HG02610 (cell line): ENCODE results near the gene DNM3.

Source experiments
- ATAC-seq: cut with Tn5 transposase; IDR thresholded peaks from one replicate; pipeline ENCODE4 v1.9.1; 2021; ENCODE audit warnings: mild to moderate bottlenecking, moderate library complexity; ENCODE audit not compliant: unreplicated experiment

Gene DNM3

GRCh38 chr1:172162236-172162635 is 320.9 kb downstream of the DNM3 start:
- ATAC-seq = no peak

DNA sequence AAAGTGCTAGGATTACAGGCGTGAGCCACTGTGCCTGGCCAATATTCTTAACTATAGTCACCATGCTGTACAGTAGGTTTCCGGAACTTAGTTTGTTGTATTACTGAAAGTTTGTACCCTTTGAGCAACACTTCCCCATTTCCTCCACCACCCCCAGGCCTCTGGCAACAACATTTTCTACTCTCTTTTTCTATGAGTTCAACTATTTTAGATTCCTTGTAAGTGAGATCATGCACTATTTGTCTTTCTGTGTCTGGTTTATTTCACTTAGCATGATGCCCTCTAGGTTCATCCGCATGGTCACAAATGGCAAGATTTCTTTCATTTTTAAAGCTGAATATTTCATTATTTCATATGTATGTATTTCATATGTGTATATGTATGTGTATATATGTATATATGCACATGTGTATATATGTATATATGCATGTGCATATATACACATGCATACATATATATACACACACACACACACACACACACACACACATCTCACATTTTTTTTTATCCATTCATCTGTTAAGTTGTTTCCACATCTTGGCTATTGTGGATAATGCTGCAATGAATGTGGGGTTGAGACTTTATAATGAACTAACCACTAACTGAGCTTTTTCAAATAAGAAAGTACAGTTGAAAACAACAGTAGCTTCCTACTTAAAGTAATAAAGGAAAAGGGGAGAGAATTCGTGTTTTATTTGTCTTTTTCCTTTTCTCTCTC is 322.4 kb downstream of the DNM3 start:
- ATAC-seq = no peak

DNA sequence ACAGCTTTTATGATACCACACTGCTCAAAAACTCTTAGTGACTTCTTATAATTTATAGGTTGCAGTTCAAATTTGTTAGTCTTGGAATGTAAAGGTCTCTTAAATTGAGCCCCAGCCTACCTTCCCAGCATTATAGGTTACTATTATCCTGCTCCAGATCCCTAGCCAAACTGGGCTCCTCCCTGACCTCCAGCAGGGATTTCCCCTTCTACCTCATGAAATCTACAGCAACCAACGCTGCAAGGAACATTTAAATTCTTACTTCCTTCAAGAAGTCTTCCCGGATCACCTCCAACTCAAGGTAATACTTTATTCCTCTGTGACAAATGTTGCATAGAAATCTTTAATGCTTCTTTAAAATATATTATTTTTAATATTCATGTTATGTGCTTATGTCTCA is 324.1 kb downstream of the DNM3 start:
- ATAC-seq = no peak

- ATAC-seq = no peak
Measured at GRCh38 chr1:172167796-172168596, 326.7 kb downstream of the DNM3 start.

DNA sequence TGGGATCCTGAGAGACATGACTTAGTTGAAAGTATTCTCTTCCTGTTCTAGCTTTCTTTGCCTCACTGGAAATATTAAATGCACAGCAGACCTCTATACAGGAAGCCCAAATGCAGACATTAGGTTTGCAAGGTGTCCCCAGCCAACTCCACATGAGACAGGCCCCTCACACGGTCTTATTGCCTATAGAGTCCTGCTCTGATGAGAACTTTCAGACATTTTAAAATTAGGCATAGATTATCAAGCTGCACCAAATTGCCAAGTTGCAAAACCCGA is 327.2 kb downstream of the DNM3 start:
- no peak for ATAC-seq

DNA sequence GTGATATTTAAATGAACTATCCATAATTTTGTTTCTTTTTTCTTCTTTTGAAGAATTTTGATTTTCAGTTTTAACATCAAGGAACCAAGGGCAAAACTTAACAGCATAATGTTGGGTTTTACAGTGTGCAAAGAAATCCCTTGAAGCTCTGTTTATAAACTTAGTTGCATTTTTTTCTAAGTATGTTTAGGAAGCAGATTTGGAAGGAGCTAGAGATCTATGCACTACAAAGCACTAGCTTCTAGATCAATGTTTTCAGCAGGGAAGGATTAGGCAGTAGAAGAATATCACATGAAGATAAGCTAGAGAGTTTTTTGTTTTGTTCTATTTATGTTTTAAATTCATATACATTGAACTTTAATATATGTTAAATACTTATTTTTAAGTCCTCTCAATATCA is 328.5 kb downstream of the DNM3 start:
- ATAC-seq = no peak

DNA sequence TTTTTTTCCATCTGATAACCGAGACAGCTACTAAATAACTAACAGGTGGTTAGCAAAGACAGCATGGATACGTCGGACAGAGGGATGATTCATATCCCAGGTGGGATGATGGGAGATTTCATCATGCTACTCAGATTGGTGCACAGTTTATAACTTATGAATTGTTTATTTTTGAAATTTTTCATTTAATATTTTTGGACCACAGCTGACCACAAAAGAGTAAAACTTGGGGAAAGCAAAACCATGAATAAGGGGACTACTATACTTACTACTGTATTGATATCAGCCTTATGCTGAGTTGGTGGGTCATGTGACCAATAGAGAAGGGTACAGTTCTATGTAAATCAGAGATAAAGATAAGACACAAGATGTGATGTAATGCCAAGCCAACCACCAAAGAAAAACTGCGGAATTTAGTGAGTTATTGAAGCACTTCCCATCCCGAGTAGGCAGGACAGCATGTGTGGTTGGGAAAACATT is 331.1 kb downstream of the DNM3 start:
- no peak for ATAC-seq

DNA sequence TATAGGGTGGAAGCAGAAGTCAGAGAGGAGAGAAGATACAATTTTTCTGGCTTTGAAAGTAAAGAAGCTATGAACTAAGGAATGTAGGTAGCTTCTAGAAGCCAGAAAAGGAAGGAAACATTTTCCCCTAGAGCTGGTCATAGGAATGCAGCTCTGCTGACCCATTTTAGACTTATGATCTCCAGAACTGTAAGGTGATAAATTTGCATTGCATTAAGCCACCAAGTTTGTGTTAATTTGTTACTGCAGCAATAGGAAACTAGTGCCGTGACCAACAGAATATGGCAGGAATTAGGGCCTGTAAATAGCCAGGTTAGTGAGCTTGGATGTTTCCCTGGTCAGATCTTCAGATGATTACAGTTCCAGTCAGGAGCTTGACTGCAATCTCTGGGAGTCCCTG is 334.9 kb downstream of the DNM3 start:
- no peak for ATAC-seq

GRCh38 chr1:172177849-172178248 is 336.6 kb downstream of the DNM3 start:
- ATAC-seq = no peak

GRCh38 chr1:172178886-172179285 is 337.6 kb downstream of the DNM3 start:
- no peak for ATAC-seq

GRCh38 chr1:172179918-172180317 is 338.6 kb downstream of the DNM3 start:
- ATAC-seq = no peak

DNA sequence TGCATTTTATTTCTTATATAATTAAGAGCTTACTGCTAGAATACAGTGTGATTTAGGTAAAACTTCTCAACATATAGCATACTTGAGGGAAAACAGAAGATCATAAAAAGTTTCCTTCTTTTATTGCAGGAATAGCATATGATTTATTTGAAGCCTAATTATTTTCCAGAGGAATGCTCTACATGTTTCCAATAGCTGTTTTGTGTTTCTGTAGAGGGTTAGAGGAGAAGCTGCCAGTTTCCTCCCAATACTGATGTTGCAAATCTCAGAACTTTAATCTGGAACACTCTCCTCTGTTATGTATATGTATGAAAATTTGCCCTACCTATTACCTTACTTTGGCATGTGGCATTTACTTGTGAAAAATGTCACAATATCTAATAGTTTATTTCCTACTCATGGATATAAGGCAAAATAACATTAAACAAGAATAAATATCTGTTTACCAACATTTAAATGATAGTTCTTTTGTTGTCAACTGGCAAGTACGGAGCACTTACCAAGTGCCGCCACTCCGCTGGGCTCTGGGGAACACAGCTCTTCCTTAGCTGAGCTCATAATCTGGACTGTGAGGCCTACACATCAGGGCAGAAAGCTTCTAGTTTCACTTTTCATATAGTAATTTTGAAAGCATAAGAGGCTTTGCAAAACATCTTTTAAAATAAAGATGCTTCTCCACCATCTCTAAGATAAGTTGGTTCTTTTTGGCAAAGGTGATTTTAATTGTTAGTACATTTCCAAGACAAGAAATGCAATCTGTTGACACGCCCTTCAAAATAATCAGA is 339.4 kb downstream of the DNM3 start:
- ATAC-seq = peak; percentile 55

DNA sequence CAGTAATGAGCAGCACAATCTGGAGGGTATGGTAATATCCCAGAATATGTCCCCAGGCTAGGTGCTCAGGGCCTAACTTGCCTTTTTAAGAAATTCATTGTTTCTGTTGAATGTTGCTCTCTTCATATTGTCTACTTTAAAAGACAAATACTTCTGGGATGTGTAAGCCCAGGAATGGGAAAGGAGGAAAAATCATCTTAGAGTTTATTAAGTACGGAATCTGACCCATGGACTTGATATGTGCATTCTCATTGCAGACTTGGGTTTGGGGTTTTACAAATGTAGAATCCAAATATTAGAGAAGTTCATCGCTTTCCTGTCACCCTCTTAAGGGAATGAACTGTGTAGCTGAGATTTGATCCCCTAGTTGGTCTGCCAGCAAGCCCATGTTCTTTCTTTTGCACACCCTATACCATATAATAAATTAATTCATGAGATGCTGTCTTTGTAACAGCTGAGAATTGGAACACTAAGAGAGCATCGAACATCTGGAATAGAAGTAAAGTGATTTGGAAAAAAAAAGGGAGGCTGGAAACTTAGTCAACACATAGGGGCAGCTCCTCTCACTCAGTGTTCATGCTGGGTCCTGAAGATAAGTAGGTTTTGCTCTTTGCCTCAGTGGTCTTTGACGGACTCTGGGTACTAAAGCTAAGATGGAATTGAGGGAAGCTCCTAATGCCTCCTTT is 343.4 kb downstream of the DNM3 start:
- no peak for ATAC-seq

DNA sequence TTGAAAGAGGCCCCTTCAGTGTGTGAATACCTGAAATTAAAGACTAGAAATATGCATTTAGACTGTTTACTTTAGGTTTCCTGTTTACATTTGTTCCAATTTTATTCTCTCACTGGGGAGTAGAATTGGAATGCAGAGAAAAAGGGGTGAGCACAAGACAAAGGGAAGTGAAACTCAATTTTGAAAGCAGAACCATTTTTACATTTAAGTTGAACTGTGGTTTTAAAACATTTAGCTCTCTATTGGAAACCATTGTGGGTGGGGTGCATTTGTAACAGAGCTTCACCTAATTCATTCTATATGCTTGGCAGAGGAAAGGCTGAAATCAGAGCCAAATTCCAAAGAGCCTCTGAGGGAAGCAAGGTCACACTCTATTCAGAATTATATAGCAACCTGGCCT is 343.9 kb downstream of the DNM3 start:
- peak; percentile 44 for ATAC-seq

DNA sequence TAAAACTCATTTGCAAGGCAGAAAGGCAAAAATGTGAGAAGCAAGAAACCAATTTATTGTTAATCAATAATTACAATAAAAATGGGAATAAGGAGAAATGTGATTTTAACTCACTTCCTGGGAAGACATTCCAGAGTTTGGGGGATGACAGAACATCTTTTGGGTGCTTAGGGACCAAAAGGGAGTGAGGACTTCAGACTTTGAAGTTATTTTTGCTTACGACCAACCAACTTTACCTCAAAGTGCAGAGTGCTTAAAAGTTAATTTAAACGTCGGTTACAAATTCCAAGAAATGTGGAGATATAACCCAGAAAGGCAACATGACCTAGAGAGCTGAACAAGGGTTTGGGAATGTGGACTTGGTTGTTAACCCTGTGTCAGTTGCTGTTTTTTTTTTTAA is 344.7 kb downstream of the DNM3 start:
- no peak for ATAC-seq

- no peak for ATAC-seq
Measured at GRCh38 chr1:172201572-172201971, 360.3 kb downstream of the DNM3 start.

DNA sequence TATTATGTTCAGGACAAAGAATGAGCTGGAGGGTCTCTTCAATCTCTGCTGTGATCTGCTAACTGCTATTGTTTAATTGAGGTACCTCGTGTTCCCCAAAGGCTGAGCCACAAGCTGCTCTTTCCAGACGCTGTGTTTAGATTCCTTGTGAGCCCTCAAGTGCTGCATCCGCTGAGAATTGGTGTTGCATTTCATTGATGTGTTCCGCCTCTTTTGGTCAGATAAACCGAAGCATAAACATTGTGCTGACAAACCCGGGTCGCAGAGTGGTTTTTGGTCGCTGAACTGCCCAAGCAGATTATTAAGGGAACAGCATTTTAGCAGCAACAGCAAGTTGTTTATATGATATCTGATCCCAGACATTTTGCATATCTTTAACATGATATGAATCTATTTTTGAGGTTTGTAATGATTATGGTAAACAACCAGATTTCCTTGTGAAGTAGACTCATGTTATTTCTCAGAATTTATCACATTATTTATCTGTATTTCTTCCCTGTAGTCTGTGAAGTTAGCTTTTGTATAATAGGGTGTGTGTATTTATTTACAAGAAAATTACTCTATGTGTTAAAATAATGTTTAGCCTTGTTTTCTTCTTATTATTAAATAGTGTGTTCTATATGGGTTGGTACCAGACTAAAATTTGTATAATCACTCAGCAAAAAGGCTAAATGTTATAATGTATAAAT is 362.0 kb downstream of the DNM3 start:
- ATAC-seq = no peak

GRCh38 chr1:172203902-172204301 is 362.6 kb downstream of the DNM3 start:
- ATAC-seq = no peak

GRCh38 chr1:172206256-172206655 is 365.0 kb downstream of the DNM3 start:
- ATAC-seq = no peak

DNA sequence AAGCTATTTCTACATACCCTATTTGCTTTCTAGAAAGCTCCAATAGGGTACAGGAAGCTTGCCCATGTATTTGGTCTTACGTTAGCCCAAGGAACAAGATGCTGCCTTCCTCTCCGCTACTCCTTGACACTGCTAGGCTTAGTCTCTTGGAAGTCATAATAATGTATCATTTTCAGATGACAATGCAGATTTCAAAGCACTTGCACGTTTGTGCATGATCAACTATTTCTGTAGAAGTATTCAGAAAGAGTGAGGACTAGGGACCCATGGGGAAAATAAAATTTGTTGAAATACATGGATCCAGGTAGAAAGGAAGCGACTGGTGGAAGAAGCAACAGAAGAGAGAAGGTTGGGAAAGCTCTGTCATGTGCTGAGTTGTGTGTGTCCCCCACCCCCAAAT is 367.3 kb downstream of the DNM3 start:
- no peak for ATAC-seq

GRCh38 chr1:172211221-172211620 is 369.9 kb downstream of the DNM3 start:
- no peak for ATAC-seq
